PC-3 (cell line): Measurements from ENCODE around the gene EHMT2. TPM values are rescaled to one million over a fixed set of nuclear protein-coding genes. Genes with fewer than 3 reads are reported as not detected.
A peak's percentile ranks its signal among the peaks of the same experiment; 100 is the strongest.

Experiments
- ATAC-seq: fragments of 200-7000 bp; cut with Tn5 transposase; 2 replicates; pipeline ENCODE4 v1.9.1; 2020; ENCODE audit warnings: mild to moderate bottlenecking, moderate library complexity
- BruUV-seq: library from RNA; stranded (reverse); fragments of 400-500 nt; replicated peaks from 2 replicates; lab custom pipeline; 2021; lab: Mats Ljungman, UMichigan
- CTCF ChIA-PET: fragments of 300-600 bp; sonication (Branson Sonifier 250); formaldehyde crosslinking; loops from one replicate; lab custom pipeline; 2022; ENCODE audit warnings: antibody characterized with exemption; lab: Charles Lee
- POLR2A ChIA-PET: fragments of 300-600 bp; sonication (Branson Sonifier 250); formaldehyde crosslinking; loops from one replicate; lab custom pipeline; 2022; ENCODE audit warnings: antibody characterized with exemption; ENCODE audit not compliant: unreplicated experiment; lab: Charles Lee
- DNase-seq: peaks from one replicate; pipeline ENCODE4 v3.0.0-alpha.2; 2015
- H2AFZ ChIP-seq: fragments of 300-600 bp; sonication (generic); 2 replicates; pipeline ENCODE4 v1.6.0; 2016; ENCODE audit warnings: antibody characterized with exemption, low read length
- H3F3A ChIP-seq: fragments of 300-600 bp; sonication (generic); one replicate; pipeline ENCODE4 v1.6.0; 2017; ENCODE audit warnings: antibody characterized with exemption, low read length, control low read depth, mild to moderate bottlenecking; ENCODE audit not compliant: unreplicated experiment
- H3K27ac ChIP-seq: fragments of 300-600 bp; sonication (generic); 2 replicates; pipeline ENCODE4 v1.5.1; 2016; ENCODE audit warnings: mild to moderate bottlenecking, low read length
- H3K27me3 ChIP-seq: fragments of 300-600 bp; sonication (generic); 2 replicates; pipeline ENCODE4 v1.6.1; 2016; ENCODE audit warnings: low read length, mixed read lengths
- H3K36me3 ChIP-seq: fragments of 300-600 bp; sonication (generic); 2 replicates; pipeline ENCODE4 v1.6.1; 2016; ENCODE audit warnings: low read depth, mixed run types, low read length, mixed read lengths
- H3K4me1 ChIP-seq: fragments of 300-600 bp; sonication (generic); 2 replicates; pipeline ENCODE4 v1.5.1; 2016; ENCODE audit warnings: low read length; ENCODE audit not compliant: insufficient read depth
- H3K4me2 ChIP-seq: fragments of 300-600 bp; sonication (generic); 2 replicates; pipeline ENCODE4 v1.6.0; 2016; ENCODE audit warnings: low read length
- H3K4me3 ChIP-seq: fragments of 300-600 bp; sonication (generic); 2 replicates; pipeline ENCODE4 v1.5.1; 2016; ENCODE audit warnings: mild to moderate bottlenecking, low read length, mixed read lengths
- H3K79me2 ChIP-seq: fragments of 300-600 bp; sonication (generic); 2 replicates; pipeline ENCODE4 v1.6.1; 2017; ENCODE audit warnings: low read length, mixed read lengths
- H3K9ac ChIP-seq: fragments of 300-600 bp; sonication (generic); 2 replicates; pipeline ENCODE4 v1.6.0; 2016; ENCODE audit warnings: mild to moderate bottlenecking, low read length
- H3K9me2 ChIP-seq: fragments of 300-600 bp; sonication (generic); replicated peaks from 2 replicates; pipeline ENCODE4 v1.6.1; 2016; ENCODE audit warnings: mixed run types, low read length, mixed read lengths
- H3K9me3 ChIP-seq: fragments of 300-600 bp; sonication (generic); 2 replicates; pipeline ENCODE4 v1.6.1; 2016; ENCODE audit warnings: low read length, mixed read lengths
- H4K20me1 ChIP-seq: fragments of 300-600 bp; sonication (generic); 2 replicates; pipeline ENCODE4 v1.6.1; 2016; ENCODE audit warnings: low read length, mixed read lengths
- CTCF ChIP-seq: fragments of 300-600 bp; sonication (generic); conservative IDR thresholded peaks from 2 replicates; pipeline ENCODE4 v1.5.1; 2017; ENCODE audit warnings: antibody characterized with exemption, low read depth, mild to moderate bottlenecking, low read length
- EZH2 ChIP-seq: fragments of 300-600 bp; sonication (generic); IDR thresholded peaks from one replicate; pipeline ENCODE4 v1.6.1; 2017; ENCODE audit warnings: antibody characterized with exemption, mild to moderate bottlenecking, low read length; ENCODE audit not compliant: unreplicated experiment
- EZH2phosphoT487 ChIP-seq: fragments of 300-600 bp; sonication (generic); IDR thresholded peaks from 2 replicates; pipeline ENCODE4 v1.6.1; 2018; ENCODE audit warnings: mild to moderate bottlenecking, antibody characterized with exemption, low read length, borderline replicate concordance
- intact Hi-C: fragments of 100-400 bp; cut with micrococcal nuclease; formaldehyde crosslinking; loops from 2 replicates; pipeline ENCODE4 v1.9.0; 2023
- total RNA-seq: library from RNA; depleted of rRNA; stranded (reverse); fragments of >200 nt; gene quantifications from 2 replicates; pipeline ENCODE4 v1.2.3, GENCODE V29; 2014

EHMT2 gene
- total RNA-seq, 1 experiment from 2014 or later: 74.5 TPM

GRCh38 chr6:31880616-31881015 lies 16.9 kb downstream of the EHMT2 start:
- no peak overlapping the region for H3K4me3 ChIP-seq
- H3K9ac ChIP-seq: no peak overlapping the region
- peaks cover 37% of the 10 kb centered on the region for H3K36me3 ChIP-seq
- no peaks in the 10 kb centered on the region for H3F3A ChIP-seq
- H3K27ac ChIP-seq: no peak overlapping the region
- POLR2A ChIA-PET: no interaction called here
- no peaks in the 10 kb centered on the region for H3K9me3 ChIP-seq
- CTCF ChIA-PET: no interaction called here
- H3K27me3 ChIP-seq: no peaks in the 10 kb centered on the region
- no peaks in the 10 kb centered on the region for H3K9me2 ChIP-seq
- TF ChIP-seq EZH2phosphoT487 (no peak), EZH2 (no peak), CTCF (no peak)
- ATAC-seq: no peak
- no peak overlapping the region for H2AFZ ChIP-seq
- no peak for DNase-seq
- intact Hi-C loops: no loop called here
- H3K4me1 ChIP-seq: peaks cover 24% of the 10 kb centered on the region
- no peak overlapping the region for H3K4me2 ChIP-seq
- H3K79me2 ChIP-seq: no peaks in the 10 kb centered on the region
- BruUV-seq: no TSS peak
- no peaks in the 10 kb centered on the region for H4K20me1 ChIP-seq

DNA sequence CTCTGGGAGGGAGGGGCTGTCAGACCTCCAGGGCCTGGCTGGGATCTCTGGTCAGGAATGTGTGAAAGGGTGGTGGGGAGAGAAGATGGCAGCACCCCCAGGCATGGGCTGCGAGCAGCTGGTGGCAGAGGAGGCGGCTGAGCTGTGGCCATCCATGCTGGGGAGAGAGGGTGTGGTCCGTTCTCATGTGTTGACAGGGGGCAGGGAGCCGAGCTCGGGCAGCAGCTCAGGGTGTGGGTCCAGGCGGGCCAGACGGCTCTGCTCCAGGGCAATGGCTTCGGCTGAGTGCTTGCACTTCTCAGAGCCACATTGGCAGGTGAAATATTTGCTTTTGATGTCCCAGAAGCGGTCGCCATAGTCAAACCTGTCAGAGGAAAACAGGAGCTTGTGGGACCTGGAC lies 17.6 kb downstream of the EHMT2 start:
- Histone ChIP-seq H3F3A (no peaks in the 10 kb centered on the region), H3K9me3 (no peaks in the 10 kb centered on the region), H4K20me1 (no peaks in the 10 kb centered on the region), H3K4me3 (no peak overlapping the region), H3K27me3 (no peaks in the 10 kb centered on the region), H3K36me3 (peaks cover 37% of the 10 kb centered on the region), H2AFZ (no peak overlapping the region), H3K9ac (no peak overlapping the region), H3K79me2 (no peaks in the 10 kb centered on the region), H3K4me1 (peaks cover 30% of the 10 kb centered on the region), H3K4me2 (no peak overlapping the region), H3K9me2 (no peaks in the 10 kb centered on the region), H3K27ac (0 out of 2 replicates have a peak overlapping the region, but pooled peaks have one; percentile 49)
- TF ChIP-seq EZH2phosphoT487: no peak
- no peak for TF ChIP-seq CTCF
- no peak for TF ChIP-seq EZH2
- ChIA-PET CTCF (no interaction called here), POLR2A (no interaction called here)
- DNase-seq (no peak), ATAC-seq (no peak)
- TSS peak; percentile 83 for BruUV-seq
- intact Hi-C loops: no loop called here

DNA sequence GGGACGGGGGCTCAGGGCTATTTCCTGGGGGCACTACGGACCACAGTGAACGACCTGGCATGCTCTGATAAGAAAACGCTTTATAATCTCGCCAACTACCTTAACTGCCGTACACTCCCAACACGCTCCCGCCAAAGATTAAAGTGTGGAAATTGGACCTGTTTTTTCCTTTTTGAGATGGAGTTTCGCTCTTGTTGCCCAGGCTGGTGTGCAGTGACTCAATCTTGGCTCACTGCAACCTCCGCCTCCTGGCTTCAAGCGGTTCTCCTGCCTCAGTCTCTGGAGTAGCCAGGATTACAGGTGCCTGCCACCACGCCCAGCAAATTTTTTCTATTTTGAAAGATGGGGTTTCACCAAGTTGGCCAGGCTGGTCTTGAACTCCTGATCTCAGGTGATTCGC lies 18.4 kb downstream of the EHMT2 start:
- Histone ChIP-seq H3K36me3 (peaks cover 32% of the 10 kb centered on the region), H4K20me1 (no peaks in the 10 kb centered on the region), H2AFZ (no peak overlapping the region), H3K9me3 (no peaks in the 10 kb centered on the region), H3K4me2 (peak overlapping the region; percentile 39; the same call in 1 of the 2 replicates), H3K9me2 (no peaks in the 10 kb centered on the region), H3K4me3 (no peak overlapping the region), H3F3A (no peaks in the 10 kb centered on the region), H3K27me3 (no peaks in the 10 kb centered on the region), H3K27ac (peak overlapping the region; percentile 49), H3K79me2 (no peaks in the 10 kb centered on the region), H3K4me1 (peaks cover 38% of the 10 kb centered on the region), H3K9ac (no peak overlapping the region)
- intact Hi-C loops: no loop called here
- ChIA-PET CTCF (no interaction called here), POLR2A (no interaction called here)
- TF ChIP-seq EZH2 (no peak), EZH2phosphoT487 (no peak), CTCF (no peak)
- no TSS peak for BruUV-seq
- peak; percentile 34 for DNase-seq
- peak; percentile 23 for ATAC-seq
